GM12892 (cell line): ENCODE measurements around the gene OR2G2.

Experiments
- DNase-seq: peaks from one replicate; pipeline ENCODE4 v3.0.0; 2011; ENCODE audit not compliant: insufficient read length
- FAIRE-seq: peaks from 2 replicates; lab custom pipeline; 2011; peaks lifted over from hg19 to GRCh38; lab: Jason Lieb, UNC
- POLR2A ChIP-seq: IDR thresholded peaks from 2 replicates; pipeline ENCODE4 v1.6.1; 2011; ENCODE audit warnings: low read depth, low read length, control low read depth
- POLR2AphosphoS5 ChIP-seq: IDR thresholded peaks from 2 replicates; pipeline ENCODE4 v1.6.1; 2011; ENCODE audit warnings: low read depth, low read length, control low read depth
- TAF1 ChIP-seq: IDR thresholded peaks from 2 replicates; pipeline ENCODE4 v1.6.1; 2011; ENCODE audit warnings: low read depth, mild to moderate bottlenecking, control low read depth, low read length, borderline replicate concordance

The OR2G2 gene

DNA sequence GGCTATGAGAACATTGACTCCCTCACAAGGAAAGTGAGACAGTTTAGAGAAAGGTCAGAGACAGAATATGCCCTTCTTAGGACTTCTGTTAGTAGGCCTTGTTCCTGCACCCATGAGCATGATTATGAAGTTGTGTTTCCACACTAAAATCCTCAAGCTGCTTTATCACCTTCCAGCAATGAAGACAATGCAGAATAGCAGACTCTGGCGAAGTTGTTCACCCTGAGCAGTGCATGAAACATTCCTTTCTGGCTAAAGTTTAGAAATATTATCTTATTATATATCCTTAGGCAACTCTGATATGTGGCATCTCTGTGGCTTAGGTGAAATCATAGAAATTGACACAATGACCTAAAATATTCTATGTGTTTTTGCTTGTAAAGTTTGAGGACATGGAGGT, 13.9 kb upstream of the OR2G2 start:
- DNase-seq (no peak), FAIRE-seq (no peak)
- no peak for TF ChIP-seq POLR2AphosphoS5
- TF ChIP-seq TAF1, result no peak
- TF ChIP-seq POLR2A, result no peak

DNA sequence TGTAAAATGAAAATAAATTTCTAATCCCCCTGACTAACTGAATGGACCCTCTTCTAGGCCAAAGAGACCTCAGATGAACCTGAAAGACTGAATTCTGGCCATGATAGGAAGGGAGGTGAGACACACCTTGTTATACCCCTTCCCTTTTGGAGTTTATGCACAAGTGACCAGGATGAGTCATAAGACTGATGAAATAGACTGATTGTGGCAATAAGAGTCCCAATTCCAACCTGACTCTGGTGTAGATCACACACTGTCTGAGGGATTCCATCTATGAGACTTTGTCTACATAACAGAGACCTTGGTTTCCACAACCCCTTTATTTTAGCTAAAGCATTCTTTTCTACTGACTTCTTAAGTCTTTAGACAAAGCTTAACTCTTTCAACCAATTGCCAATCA, 13.5 kb upstream of the OR2G2 start:
- no peak for FAIRE-seq
- no peak for DNase-seq
- no peak for TF ChIP-seq POLR2A
- TF ChIP-seq TAF1, result no peak
- no peak for TF ChIP-seq POLR2AphosphoS5

DNA sequence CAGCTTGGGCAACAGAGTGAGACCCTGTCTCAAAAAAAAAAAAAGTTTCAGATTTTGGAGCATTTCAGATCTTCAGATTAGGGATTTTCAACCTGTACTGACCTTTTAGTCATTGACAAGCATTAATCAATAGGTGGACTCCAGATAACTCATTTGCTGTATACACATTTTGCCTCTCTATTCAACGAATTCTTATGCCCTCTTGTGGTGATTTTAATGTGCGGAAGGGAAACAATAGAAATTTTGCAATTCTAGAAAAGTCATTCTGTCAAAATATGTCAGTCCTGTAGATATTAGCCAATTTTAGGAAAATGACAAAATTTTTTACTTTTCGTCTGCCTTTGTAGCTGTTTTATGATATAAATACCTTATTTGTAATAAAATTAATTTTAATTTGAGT, 11.6 kb upstream of the OR2G2 start:
- DNase-seq (no peak), FAIRE-seq (peak; percentile 24)
- TF ChIP-seq POLR2A, result no peak
- no peak for TF ChIP-seq POLR2AphosphoS5
- TF ChIP-seq TAF1, result no peak

DNA sequence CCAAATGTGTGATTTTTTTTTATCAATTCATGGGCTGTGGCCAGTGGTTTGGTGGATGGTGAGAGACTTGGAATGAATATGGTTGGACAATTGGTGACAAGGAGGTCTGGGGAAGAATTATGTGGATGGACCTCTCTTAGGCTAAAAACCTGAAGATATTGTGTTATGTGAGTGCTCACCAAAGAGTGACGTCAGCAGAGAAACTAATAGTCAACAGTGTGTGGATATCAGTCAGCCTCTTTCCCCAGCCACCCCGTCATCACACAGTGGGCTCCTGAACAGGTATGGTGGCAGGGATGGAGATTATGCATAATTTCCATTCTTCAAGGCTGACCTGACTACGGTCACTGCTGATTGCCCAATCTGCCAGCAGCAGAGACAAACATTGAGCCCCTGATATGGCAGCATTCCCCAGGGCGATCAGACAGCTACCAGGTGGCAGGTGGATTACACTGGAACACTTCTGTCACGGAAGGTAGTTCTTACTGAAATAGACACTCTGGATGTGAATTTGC, 9.2 kb upstream of the OR2G2 start:
- FAIRE-seq (no peak), DNase-seq (no peak)
- TF ChIP-seq POLR2AphosphoS5 (no peak), POLR2A (no peak), TAF1 (no peak)

DNA sequence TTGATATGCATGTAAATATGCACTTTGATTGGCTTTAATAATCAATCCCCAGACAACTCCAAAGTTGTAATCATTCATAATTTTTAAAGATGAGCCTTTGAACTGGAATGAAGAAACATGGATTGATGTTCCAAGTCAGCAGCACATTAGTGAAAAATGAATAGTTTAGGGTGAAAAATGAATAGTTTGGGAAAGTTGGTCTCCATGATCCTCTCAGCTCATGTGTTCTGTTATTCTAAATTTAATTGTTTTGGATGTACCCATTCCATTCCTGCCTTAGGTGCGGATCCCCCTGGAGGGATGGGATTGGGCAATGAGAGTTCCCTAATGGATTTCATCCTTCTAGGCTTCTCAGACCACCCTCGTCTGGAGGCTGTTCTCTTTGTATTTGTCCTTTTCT, 17.1 kb downstream of the OR2G2 start, which contains the start of gene OR2G3:
OR2G3 (plus strand) TSS at position 301 of the 400 bp plus-strand sequence; CDS start at position 301, 0 bp downstream.
- no peak for FAIRE-seq
- TF ChIP-seq POLR2A (no peak), TAF1 (no peak), POLR2AphosphoS5 (no peak)

DNA sequence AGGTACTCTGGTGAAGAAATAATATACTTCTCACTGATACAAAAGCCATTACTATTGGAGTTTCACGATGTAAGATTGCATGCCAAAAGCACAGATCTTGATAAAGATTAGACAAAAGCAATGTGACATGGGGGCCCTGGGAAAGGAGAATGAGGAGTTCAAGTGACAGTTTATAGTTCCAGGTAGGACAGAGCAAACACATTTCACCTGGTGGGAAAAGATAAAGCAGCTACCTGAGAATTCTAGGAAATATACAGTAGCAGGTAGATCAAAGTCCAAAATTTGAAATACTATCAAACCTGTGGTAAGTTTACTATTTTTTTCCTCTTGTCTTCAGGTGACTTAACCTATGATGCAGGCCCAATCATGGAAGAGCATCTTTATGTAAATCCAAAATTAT, 25.2 kb downstream of the OR2G2 start:
- FAIRE-seq (no peak), DNase-seq (no peak)
- no peak for TF ChIP-seq TAF1
- TF ChIP-seq POLR2AphosphoS5, result no peak
- TF ChIP-seq POLR2A, result no peak

More for the DNA sequence above, 17.1 kb downstream of the OR2G2 start, which contains the start of gene OR2G3:
- no peak for DNase-seq

DNA sequence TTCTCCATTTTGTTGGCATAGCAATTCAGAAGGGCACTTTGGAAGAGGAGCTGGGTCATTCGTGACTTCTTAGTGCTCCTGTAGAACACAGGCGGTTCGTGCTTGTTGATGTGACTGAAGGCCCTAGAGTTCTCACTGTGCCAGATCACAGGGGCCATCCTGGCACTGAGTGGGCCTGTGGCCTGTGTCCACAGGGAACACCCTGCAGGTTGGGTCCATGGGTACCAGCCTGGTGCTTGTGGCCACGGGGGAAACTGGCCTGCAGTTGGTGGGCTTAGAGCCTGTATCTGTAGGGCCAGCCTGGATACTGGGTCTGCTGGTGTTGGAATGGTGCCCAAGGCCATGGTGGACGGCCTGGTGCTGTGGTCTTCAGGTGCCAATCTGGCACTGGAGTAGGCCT, 26.5 kb downstream of the OR2G2 start:
- no peak for TF ChIP-seq POLR2A
- TF ChIP-seq POLR2AphosphoS5, result no peak
- no peak for TF ChIP-seq TAF1
- DNase-seq (no peak), FAIRE-seq (no peak)

DNA sequence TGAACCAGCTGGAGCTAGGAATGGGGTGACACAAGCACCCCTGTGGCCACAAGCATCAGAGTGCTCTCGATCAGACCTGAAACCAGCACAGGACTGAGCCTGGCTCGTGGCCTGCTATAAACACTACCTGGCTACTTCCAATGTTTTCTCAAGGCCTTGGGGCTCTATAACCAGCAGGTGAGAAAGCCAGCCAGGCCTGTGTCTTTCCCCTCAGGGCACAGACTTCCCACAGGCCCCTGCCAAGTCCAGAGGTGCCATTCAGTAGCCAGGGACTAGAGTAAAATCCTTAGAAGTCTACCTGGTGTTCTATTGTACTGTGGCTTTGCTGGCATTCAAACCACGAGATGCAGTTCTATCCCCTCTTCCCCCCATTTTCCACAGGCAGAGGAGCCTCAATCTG, 39.8 kb downstream of the OR2G2 start:
- TF ChIP-seq POLR2AphosphoS5 (no peak), TAF1 (no peak), POLR2A (no peak)
- no peak for DNase-seq
- FAIRE-seq, result no peak

DNA sequence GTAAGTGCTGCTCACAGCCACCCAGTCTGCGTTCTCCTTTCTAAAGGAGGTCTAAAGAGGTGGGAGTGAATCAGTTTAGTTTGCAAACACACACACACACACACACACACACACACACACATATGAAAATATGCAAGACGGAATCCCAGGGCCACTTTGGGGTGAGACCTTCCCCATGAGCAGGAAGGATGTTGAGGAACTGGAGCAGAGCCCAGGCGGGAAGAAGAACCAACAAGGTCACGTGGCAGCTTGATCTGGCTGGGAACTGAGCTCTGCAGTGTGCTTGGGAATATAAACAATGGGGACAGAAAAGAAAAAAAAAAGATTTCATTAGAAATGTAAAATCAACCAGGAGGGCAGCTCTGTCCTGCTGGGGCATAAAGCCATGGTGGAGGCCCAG, 49.9 kb downstream of the OR2G2 start:
- DNase-seq (no peak), FAIRE-seq (no peak)
- no peak for TF ChIP-seq POLR2AphosphoS5
- no peak for TF ChIP-seq POLR2A
- TF ChIP-seq TAF1, result no peak

DNA sequence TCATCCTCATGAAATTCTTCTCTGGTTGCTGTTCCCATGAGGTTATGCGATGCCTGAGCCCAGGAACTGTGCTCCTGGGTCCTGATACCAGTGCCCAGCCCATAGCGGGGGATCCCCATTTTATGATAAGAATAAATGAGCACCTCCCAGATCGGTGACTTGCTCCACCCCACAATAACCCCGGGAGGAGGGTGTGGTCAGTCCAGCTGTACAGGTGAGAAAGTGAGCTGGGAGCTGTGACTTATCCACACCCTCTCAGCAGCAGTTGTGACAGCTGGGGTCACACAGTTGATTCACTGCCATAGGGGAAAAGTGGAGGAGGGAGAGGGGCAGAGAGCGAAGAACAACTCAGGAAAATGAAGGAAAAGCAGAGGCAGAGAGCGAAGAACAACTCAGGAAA, 50.6 kb downstream of the OR2G2 start:
- FAIRE-seq (no peak), DNase-seq (no peak)

More for the DNA sequence above, 50.6 kb downstream of the OR2G2 start:
- no peak for TF ChIP-seq TAF1
- TF ChIP-seq POLR2A, result no peak
